PC-3 (cell line): ENCODE measurements around the gene TMED8.

Experiments
- CTCF ChIP-seq: fragments of 300-600 bp; sonication (generic); conservative IDR thresholded peaks from 2 replicates; pipeline ENCODE4 v1.5.1; 2017; ENCODE audit warnings: antibody characterized with exemption, low read depth, mild to moderate bottlenecking, low read length
- EZH2 ChIP-seq: fragments of 300-600 bp; sonication (generic); IDR thresholded peaks from one replicate; pipeline ENCODE4 v1.6.1; 2017; ENCODE audit warnings: antibody characterized with exemption, mild to moderate bottlenecking, low read length; ENCODE audit not compliant: unreplicated experiment

- TF ChIP-seq CTCF (no peak), EZH2 (no peak)
Observed at GRCh38 chr14:77323571-77323970, 53.3 kb downstream of the TMED8 start.
